HEK293T (cell line): Measurements from ENCODE around the gene FAP.

Source experiments
- FOXA1 ChIP-seq: fragments of 450-650 bp; IDR thresholded peaks from 2 replicates; pipeline ENCODE4 v1.6.1; 2016; ENCODE audit warnings: mild to moderate bottlenecking
- FOXK2 ChIP-seq: fragments of 450-650 bp; IDR thresholded peaks from 2 replicates; pipeline ENCODE4 v1.6.1; 2016; ENCODE audit warnings: mild to moderate bottlenecking
- LEF1 ChIP-seq: fragments of 450-650 bp; IDR thresholded peaks from 2 replicates; pipeline ENCODE4 v1.6.1; 2017; ENCODE audit warnings: mild to moderate bottlenecking, borderline replicate concordance

DNA sequence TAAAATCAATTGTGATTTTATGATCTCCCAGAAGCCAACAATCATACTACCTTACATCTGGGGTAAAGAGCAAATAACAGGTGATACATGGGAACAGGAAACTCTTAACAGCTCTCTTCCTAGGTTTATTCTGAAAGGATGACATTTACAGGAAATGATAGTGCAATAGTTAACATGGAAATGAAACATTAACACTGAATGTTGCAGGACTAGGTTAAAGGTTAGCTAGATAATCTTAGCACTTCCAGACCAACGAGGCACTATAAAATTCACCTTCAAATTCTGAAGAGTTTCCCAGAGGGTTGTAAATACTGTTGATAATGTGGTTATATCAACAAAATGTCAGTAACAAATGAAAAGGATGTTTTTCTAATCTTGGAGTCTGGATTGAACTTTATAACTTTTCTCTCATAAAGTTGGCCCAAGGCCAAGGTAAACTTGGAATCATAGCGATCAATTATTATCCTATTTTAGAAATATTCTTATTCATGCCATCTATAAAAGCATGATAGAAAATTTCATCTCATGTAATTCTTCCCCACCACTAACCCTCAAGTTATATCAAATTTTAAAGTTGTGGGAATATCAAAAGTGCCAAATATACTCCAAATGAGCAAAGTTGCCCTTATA, 58.3 kb downstream of the FAP start:
- TF ChIP-seq LEF1 (no peak), FOXK2 (no peak), FOXA1 (no peak)
